GM21619 (cell line): Measurements from ENCODE around the gene CBX3.
"Not testable (repeated sequence)": the region's sequence is repeated elsewhere in the genome, so short reads cannot be mapped to it uniquely, and the experiment has no call there.

Experiments
- ATAC-seq: cut with Tn5 transposase; IDR thresholded peaks from one replicate; pipeline ENCODE4 v1.9.1; 2021; ENCODE audit not compliant: unreplicated experiment

Gene CBX3

DNA sequence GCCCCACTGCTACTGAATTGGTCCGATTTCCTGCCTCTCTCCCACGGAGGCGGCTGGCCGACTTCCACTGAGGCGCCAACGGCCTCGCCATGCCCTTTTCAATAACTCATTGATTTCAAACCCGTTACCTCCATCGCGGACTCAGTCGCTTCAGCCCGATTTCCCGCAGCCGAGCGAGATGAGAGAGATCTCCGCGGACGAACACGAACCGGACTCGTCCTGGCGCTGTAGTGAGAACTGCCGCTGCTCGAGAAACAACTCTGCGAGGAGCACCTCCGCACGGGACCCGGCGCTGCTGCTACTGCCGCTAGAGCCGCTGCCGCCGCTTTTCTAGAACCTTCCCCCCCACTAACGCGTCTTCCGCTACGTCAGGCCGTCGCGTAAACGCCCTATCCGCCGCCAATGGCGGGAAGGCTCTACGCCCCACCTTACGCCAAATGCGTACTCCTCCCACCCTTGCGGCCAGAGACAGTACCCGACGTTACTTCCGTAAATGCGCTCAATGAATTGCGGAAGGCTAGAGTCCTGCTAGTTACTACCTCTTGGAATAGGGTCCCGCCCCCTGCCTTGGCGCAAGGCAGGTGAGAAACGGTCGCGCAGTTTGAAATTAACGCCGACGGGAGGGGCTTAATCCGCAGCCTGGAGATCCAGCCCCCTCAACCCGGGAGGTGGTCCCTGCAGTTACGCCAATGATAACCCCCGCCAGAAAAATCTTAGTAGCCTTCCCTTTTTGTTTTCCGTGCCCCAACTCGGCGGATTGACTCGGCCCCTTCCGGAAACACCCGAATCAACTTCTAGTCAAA lies 900 bp upstream of the CBX3 start, which contains the start of gene HNRNPA2B1:
Gene HNRNPA2B1 (minus strand): TSS at position 303 of the 803 bp plus-strand sequence. CDS start 169 bp downstream, at position 134.
- ATAC-seq: peak; percentile 50

DNA sequence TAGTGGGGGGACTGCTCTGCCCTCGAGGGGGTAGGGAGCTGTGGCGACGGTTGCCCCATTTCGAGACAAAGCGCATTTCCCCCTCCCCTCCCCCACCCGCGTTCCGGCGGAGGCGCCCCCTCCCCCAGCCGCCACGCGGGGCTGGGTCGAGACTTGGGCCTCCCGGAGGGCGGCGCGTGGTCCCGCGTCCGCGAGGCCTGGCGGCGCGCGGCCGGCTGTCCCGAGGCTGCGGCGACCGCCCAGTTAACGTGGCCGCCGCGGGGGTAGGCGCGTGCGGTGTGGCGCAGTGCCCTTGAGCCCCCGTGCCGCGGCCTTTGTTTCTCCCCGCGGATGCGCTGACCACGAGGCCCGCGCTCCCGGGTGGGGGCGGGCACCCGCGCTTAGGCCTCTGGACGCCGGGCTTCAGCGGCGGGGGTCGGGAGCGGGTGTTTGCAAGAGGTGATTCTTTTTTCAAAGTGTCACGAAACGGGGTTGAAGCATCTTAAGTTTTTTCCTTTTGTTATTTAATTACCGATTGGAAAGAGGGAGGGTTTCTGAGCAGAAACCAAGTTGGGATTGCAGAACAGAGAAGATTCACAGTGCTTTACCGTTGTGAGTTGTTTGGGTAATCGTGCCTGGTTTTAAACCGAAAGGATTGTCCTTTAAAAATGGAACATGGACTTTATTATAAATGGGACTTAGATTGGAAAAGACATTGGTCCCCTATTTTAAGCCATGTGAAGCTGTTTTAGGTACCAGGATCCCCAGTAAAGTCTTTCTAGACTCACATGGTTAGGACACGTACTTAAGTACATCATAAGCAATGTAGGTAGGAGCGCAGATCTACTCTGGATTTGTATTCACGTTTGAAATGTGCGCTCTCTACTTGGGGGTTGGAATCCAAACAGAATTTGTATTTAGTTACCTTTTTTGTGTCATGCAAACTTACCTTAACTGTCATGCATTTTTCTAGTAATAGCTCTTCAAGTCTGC lies 760 bp downstream of the CBX3 start:
- no peak for ATAC-seq

DNA sequence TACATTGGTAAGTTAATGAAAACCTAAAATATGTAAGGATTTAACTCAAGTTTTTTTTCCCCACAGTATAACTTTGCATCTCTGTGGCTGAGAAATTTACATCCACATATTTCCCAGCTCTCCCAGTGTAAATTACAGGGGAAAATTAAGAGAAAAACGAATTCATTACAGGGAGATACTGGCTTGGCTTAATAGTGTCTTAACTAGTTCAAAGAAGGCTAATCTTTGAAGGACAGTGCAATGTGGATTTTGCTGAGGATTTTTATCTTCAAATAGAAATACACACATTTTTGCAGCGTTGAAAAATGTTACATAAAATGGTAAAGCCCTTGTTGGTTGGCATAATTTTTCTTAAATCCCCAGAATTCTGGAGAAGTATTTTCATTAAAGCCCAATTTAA lies 1.5 kb downstream of the CBX3 start:
- no peak for ATAC-seq

DNA sequence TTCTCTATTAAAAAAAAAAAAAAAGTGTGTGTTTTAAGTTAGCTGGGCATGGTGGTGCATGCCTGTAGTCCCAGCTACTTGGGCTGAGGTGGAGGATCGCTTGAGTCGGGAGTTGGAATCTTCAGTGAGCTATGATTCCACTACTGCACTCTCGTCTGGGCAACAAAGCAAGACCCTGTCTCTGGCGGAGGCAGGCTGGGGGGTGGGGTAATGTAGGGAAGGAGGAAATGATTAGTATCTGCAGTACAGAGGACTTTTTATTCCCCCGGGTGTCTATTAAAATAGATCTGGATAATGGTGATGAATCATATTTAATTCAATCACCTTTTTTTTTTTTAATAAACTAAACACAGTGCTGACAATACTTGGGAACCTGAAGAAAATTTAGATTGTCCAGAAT lies 6.5 kb downstream of the CBX3 start:
- ATAC-seq: no peak

DNA sequence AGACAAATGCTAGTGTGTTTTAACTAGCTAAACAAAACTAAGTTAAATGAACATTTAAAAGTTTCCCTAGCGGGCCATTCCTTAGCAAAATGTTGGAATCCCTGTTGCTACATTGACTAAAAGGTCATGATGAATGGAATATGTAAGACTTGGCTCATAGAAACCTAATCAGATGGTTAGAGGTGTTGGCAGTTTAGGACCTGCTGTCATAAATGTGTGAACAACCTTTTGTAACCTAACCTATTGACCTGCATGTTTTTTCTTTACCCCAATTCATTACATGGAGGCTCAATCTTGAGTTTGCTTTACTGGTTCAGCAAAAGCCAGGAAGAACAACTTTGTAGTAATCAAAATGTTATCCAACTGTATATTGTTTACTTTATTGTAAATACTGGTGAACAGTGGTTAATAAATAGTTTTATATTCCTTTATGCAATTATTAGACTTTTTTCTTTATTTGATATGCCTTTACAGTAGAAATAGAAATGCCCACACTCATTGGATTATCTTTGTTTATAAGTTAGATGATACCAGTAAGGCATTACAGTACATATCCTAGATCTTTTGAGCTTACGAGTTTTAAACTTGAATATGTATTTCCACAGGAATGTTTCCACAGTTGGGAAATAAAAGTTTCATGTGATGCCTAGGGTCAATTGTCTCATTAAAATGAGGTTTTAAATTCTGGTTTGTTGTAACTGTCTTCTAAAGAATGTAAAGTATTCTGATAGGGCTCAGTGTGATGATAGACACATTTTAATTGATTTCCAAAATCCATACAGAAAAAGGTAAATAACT lies 11.6 kb downstream of the CBX3 start:
- ATAC-seq: no peak

DNA sequence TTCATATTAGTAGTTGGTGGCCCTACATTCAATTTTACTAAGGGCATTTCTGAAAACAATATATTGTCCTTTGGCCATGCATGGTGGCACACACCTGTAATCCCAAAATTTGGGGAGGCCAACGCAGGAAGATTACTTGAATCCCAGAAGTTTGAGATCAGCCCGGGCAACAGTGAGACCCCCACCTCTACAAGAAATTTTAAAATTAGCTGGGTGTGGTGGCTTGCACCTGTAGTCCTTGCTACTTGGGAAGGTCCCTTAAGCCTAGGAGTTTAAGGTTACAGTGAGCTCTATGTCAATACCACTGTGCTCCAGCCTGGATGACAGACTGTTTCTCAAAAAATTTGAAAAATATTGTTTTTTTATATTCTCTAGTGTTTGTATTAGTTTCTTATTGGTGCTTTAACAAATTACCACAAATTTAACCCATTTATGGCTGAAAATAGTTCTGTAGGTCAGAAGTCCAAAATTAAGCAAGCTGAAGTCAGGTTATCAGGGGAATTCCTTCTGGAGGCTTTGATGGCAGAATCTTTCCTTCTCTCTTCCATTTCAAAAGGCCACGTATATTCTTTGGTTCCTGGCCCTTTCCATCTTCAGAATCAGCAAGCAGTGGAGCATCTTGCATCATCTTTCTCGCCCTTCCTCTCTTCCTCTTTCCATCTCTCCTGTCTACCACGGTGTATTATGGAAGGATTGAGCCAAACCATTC lies 12.4 kb downstream of the CBX3 start:
- no peak for ATAC-seq

DNA sequence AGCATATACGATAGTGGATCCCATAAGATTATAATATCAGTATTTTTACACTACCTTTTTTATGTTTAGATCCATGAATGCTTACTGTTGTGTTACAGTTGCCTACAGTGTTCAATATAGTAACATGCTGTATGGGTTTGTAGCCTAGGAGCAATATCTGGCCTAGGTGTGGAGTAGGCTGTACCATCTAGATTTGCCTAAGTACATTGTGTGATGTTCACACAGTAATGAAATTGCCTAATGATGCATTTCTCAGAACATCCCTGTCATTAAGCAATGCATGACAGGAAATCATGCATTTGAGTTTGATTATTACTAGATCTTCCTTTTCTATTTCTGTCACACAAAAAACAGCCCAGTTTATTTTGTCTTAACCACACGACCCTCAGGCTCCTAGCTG lies 14.5 kb downstream of the CBX3 start:
- ATAC-seq: no peak

DNA sequence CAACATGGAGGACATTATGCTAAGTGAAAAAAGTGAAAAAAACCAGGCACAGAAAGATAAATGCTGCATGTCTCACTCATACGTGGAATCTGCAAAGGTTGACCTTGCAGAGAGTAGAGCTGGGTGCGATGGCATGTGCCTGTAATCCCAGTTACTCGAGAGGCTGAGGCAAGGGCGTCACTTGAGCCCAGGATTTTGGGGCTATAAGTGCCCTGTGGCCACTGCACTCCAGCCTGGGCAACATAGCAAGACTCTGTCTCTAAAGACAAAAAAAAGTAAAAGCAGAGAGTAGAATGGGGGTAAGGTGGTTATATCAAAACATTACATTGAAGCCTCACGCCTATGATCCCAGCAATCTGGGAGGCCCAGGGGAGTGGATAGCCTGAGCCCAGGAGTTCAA lies 22.8 kb downstream of the CBX3 start:
- no peak for ATAC-seq

DNA sequence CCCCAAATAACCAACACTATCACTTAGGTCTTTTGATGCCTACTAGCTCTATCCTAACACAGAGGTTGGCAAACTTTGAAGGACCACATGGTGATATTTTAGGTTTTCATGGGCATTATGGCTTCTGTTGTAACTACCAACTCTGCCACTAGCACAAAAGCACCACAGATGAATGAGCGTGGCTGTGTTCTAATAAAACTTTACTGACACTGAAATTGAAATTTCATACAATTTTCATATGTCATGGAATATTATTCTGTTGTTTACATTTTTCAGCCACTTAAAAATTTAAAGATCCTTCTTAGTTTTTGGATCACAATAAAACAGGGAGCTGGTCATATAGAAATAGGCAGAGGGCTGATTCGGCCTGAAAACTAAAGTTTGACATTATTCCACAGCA lies 26.4 kb downstream of the CBX3 start:
- no peak for ATAC-seq

DNA sequence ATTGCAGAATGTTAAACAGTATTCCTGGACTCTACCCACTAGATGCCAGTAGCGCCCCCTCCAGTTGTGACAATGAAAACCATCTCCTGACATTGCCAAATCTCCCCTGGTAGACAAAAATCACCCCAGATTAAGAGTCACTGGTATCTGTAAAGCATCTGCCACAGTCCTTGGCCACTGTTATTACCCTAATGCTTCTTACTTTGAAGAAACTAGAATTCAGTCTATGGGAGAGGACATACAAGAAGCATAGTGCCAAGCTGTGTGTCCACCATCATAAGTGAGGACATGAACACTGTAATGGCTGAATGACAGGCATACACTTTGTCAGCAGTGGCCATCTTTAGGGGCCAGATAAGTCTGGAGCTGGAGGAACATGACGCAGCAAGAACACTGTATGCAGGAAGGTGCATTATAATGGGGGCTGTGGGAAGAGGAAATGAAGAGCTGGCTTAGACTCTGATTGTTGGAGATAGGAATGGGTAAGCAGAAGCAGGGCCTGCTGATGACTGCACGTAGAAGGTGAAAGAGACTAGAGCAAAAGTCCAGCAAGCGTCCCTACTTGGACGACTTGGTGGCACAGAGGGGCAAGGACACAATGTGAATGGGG lies 32.5 kb downstream of the CBX3 start:
- ATAC-seq: no peak

DNA sequence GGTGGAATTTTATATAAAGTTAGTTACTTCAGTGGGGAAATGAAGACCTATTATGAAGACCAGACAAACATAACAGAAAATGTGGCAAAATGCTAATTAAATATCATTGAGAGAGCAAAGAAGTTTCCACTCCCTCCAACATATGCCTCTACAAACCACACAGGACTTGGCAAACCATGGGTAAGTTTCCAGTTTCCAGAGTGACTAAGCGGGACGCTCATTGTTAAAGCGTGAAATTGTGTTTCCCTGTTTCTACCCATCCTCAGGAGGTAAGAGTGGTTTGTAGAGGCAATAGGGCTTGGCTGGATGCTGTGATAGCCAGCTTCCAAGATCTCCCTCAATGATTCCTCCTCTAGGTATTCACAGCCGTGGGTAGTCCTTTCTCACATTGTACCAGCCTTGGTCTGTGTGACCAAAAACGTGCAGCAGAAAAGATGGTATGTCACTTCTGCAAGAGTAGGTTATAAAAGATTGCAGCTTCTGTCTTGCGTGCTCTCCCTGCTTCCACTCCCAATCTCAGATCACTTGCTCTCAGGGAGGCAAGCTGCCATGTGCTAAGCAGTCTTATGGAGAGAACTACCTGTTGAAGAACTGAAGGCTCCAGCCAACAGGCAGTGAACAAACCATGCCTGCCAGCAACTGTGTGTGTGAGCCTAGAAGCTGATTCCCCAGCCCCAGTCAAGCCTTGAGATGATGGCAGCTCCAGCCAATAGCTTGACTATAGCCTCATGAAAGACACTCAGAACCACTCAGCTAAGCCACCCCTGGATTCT lies 35.7 kb downstream of the CBX3 start:
- no peak for ATAC-seq

DNA sequence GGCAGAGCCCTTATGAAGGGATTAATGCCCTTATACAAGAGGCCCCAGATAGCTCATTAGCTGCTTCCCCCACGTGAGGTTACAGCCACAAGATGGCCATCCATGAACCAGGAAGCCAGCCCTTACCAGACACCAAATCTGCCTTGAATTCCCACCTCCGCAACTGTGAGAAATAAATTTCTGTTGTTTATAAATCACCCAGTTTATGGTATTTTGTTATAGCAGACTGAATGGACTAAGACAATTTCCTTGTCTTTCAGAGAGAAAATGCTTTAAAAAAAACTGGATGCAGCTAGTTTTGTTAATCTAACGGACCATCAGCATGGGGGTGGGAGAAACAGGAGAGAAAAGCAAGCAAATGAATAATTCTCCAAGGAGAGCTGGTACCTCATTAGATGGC lies 36.5 kb downstream of the CBX3 start:
- no peak for ATAC-seq

DNA sequence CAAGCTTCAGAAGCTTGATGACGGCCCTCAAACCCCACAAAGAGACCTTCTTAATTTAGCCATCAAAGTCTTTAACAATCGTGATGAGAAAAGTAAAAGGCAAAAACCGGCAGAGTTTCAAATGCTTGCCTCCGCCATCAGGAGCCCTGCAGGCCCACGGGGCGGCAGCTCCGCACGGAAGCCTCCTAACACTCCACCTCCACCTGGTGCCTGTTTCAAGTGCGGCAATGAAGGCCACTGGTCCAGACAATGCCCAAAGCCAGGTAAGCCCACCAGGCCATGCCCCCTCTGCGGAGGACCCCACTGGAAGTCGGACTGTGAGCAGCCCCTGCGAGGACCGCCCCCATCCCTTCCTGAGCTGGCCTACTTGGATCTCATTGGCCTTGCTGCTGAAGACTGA lies 43.6 kb downstream of the CBX3 start:
- ATAC-seq: no peak

DNA sequence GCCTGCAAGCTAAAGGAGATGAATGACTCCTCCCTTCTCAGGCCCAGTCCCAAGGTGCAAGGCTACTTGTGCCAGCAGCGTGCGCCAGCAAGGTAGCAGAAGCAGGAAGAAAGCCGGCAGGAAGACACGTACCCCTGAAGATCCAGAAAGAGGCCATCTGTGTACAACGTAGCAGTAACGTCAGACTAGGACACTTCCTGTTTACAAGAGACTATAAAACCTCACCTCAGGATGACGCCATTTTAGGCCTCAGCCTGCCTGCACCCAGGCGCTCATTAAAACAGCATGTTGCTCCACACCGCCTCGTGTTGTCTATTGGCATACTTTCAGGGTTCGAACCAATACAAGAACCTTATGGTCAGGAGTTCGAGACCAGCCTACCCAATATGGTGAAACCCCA lies 48.7 kb downstream of the CBX3 start:
- ATAC-seq: no peak

DNA sequence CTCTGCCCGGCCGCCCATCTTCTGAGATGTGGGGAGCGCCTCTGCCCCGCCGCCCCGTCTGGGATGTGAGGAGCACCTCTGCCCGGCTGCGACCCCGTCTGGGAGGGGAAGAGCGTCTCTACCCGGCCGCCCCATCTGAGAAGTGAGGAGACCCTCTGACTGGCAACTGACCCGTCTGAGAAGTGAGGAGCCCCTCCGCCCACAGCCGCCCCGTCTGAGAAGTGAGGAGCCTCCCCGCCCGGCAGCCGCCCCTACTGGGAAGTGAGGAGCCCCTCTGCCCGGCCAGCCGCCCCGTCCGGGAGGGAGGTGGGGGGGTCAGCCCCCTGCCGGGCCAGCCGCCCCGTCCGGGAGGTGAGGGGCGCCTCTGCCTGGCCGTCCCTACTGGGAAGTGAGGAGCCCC lies 60.3 kb downstream of the CBX3 start:
- not testable (repeated sequence) for ATAC-seq
